Fibroblast of mammary gland (primary cell): ENCODE data around the gene EPB41.
"Not testable (repeated sequence)": the region's sequence is repeated elsewhere in the genome, so short reads cannot be mapped to it uniquely, and the experiment has no call there.

Source experiments
- DNase-seq: peaks from one replicate; pipeline ENCODE4 v3.0.0-alpha.2; 2010; ENCODE audit warnings: low read depth
- H3K4me3 ChIP-seq: 2 replicates; pipeline ENCODE4 v1.5.1; 2011; ENCODE audit warnings: low read depth, mild to moderate bottlenecking, low read length, moderate library complexity; ENCODE audit not compliant: control insufficient read depth
- CTCF ChIP-seq: conservative IDR thresholded peaks from 2 replicates; pipeline ENCODE4 v1.5.1; 2011; ENCODE audit warnings: low read depth, low read length, inconsistent platforms; ENCODE audit not compliant: control insufficient read depth, insufficient read depth

Gene EPB41

GRCh38 chr1:29094433-29094832 is 180.1 kb downstream of the EPB41 start:
- no peak for TF ChIP-seq CTCF
- no peak overlapping the region for H3K4me3 ChIP-seq
- DNase-seq, result no peak

- H3K4me3 ChIP-seq, result no peak overlapping the region
- DNase-seq, result no peak
- no peak for TF ChIP-seq CTCF
Measured at GRCh38 chr1:29094954-29095353, 180.6 kb downstream of the EPB41 start.

- H3K4me3 ChIP-seq, result no peak overlapping the region
- DNase-seq, result no peak
- no peak for TF ChIP-seq CTCF
Measured at GRCh38 chr1:29096231-29096886, 182.0 kb downstream of the EPB41 start.

GRCh38 chr1:29099286-29099685 is 184.9 kb downstream of the EPB41 start:
- DNase-seq, result no peak
- H3K4me3 ChIP-seq, result no peak overlapping the region
- no peak for TF ChIP-seq CTCF

GRCh38 chr1:29100487-29100886 is 186.1 kb downstream of the EPB41 start:
- no peak for TF ChIP-seq CTCF
- DNase-seq, result no peak
- H3K4me3 ChIP-seq, result no peak overlapping the region

GRCh38 chr1:29105822-29106221 is 191.5 kb downstream of the EPB41 start:
- DNase-seq, result peak; percentile 41
- TF ChIP-seq CTCF, result no peak
- no peak overlapping the region for H3K4me3 ChIP-seq

GRCh38 chr1:29108041-29108440 is 193.7 kb downstream of the EPB41 start:
- not testable (repeated sequence) for H3K4me3 ChIP-seq, DNase-seq
